Mesodermal cell (in vitro differentiated cells): ENCODE measurements around the gene KIRREL3.

Source experiments
- H3K27ac ChIP-seq: 2 replicates; pipeline ENCODE4 v1.7.0; 2013; ENCODE audit warnings: mild to moderate bottlenecking, low read depth, low read length, moderate library complexity; ENCODE audit not compliant: severe bottlenecking
- H3K36me3 ChIP-seq: 2 replicates; pipeline ENCODE4 v1.7.1; 2013; ENCODE audit warnings: mild to moderate bottlenecking, low read length, moderate library complexity; ENCODE audit not compliant: control insufficient read depth, insufficient read depth
- H3K4me1 ChIP-seq: one replicate; pipeline ENCODE4 v1.7.1; 2013; ENCODE audit warnings: mild to moderate bottlenecking, low read length; ENCODE audit not compliant: insufficient read depth, control insufficient read depth, poor library complexity, severe bottlenecking
- H3K4me3 ChIP-seq: 2 replicates; pipeline ENCODE4 v1.7.0; 2013; ENCODE audit warnings: low read length, control low read depth, mild to moderate bottlenecking; ENCODE audit not compliant: insufficient read depth, poor library complexity, severe bottlenecking; ENCODE audit errors: extremely low read depth
- H3K9me3 ChIP-seq: 2 replicates; pipeline ENCODE4 v1.7.1; 2013; ENCODE audit warnings: mild to moderate bottlenecking, low read length, moderate library complexity; ENCODE audit not compliant: control insufficient read depth
- WGBS, 2 experiments: methylation state at CpG; one replicate each; pipeline ENCODE4 v1.1.5; 2013; ENCODE audit warnings: missing lambda C conversion rate in 2 of 2; ENCODE audit not compliant: insufficient coverage in 2 of 2; 5-methylcytosine and 5-hydroxymethylcytosine counted together

KIRREL3 gene

GRCh38 chr11:126756421-126756820 is 244.1 kb downstream of the KIRREL3 start:
- WGBS, 2 experiments: 83 to 100% methylated on average over 1 to 2 of the region's 2 CpGs
- H3K4me3 ChIP-seq: no peak overlapping the region
- no peaks in the 10 kb centered on the region for H3K9me3 ChIP-seq
- no peaks in the 10 kb centered on the region for H3K4me1 ChIP-seq
- no peaks in the 10 kb centered on the region for H3K36me3 ChIP-seq
- no peak overlapping the region for H3K27ac ChIP-seq

- WGBS, 2 experiments: 60 to 78% methylated on average over 1 to 2 of the region's 4 CpGs
These were observed 245.0 kb downstream of the KIRREL3 start for GRCh38 chr11:126755526-126755925.

GRCh38 chr11:126754591-126755426 is 245.8 kb downstream of the KIRREL3 start:
- Histone ChIP-seq H3K9me3 (no peaks in the 10 kb centered on the region), H3K27ac (no peak overlapping the region), H3K36me3 (no peaks in the 10 kb centered on the region), H3K4me1 (no peaks in the 10 kb centered on the region), H3K4me3 (no peak overlapping the region)
- 95% methylated on average over 2 of the region's 7 CpGs for WGBS, 2 experiments

More at GRCh38 chr11:126755526-126755925, 245.0 kb downstream of the KIRREL3 start:
- Histone ChIP-seq H3K4me1 (no peaks in the 10 kb centered on the region), H3K27ac (no peak overlapping the region), H3K9me3 (no peaks in the 10 kb centered on the region), H3K36me3 (no peaks in the 10 kb centered on the region), H3K4me3 (no peak overlapping the region)

- WGBS, 2 experiments: no CpG with 5 or more reads among the region's 1 CpG
- no peaks in the 10 kb centered on the region for H3K36me3 ChIP-seq
- no peaks in the 10 kb centered on the region for H3K9me3 ChIP-seq
- H3K4me1 ChIP-seq: no peaks in the 10 kb centered on the region
- no peak overlapping the region for H3K27ac ChIP-seq
- no peak overlapping the region for H3K4me3 ChIP-seq
These were observed 246.6 kb downstream of the KIRREL3 start for GRCh38 chr11:126753990-126754389.

- no peaks in the 10 kb centered on the region for H3K4me1 ChIP-seq
- H3K36me3 ChIP-seq: no peaks in the 10 kb centered on the region
- H3K27ac ChIP-seq: no peak overlapping the region
- H3K4me3 ChIP-seq: no peak overlapping the region
- H3K9me3 ChIP-seq: no peaks in the 10 kb centered on the region
- WGBS, 2 experiments: 71% methylated on average over 1 of the region's 4 CpGs; no CpG with 5 or more reads in 1 of the 2 experiments
These were observed 249.3 kb downstream of the KIRREL3 start for GRCh38 chr11:126751242-126751641.

GRCh38 chr11:126748793-126749192 is 251.8 kb downstream of the KIRREL3 start:
- Histone ChIP-seq H3K4me1 (no peaks in the 10 kb centered on the region), H3K9me3 (no peaks in the 10 kb centered on the region), H3K27ac (no peak overlapping the region), H3K36me3 (no peaks in the 10 kb centered on the region), H3K4me3 (no peak overlapping the region)
- WGBS, 2 experiments: 90 to 94% methylated on average over 6 of the region's 6 CpGs

- WGBS, 2 experiments: 84 to 88% methylated on average over 16 to 17 of the region's 17 CpGs
- Histone ChIP-seq H3K27ac (no peak overlapping the region), H3K4me1 (no peaks in the 10 kb centered on the region), H3K9me3 (no peaks in the 10 kb centered on the region), H3K36me3 (no peaks in the 10 kb centered on the region), H3K4me3 (no peak overlapping the region)
These were observed 252.3 kb downstream of the KIRREL3 start for GRCh38 chr11:126748100-126748791.

- 92 to 95% methylated on average over 9 of the region's 9 CpGs for WGBS, 2 experiments
- no peak overlapping the region for H3K27ac ChIP-seq
These were observed 253.3 kb downstream of the KIRREL3 start for GRCh38 chr11:126747315-126747714.

GRCh38 chr11:126746443-126746842 is 254.1 kb downstream of the KIRREL3 start:
- 95 to 97% methylated on average over 3 of the region's 4 CpGs for WGBS, 2 experiments
- Histone ChIP-seq H3K9me3 (no peaks in the 10 kb centered on the region), H3K4me1 (no peaks in the 10 kb centered on the region), H3K4me3 (no peak overlapping the region), H3K27ac (no peak overlapping the region), H3K36me3 (no peaks in the 10 kb centered on the region)

More at GRCh38 chr11:126747315-126747714, 253.3 kb downstream of the KIRREL3 start:
- H3K4me1 ChIP-seq: no peaks in the 10 kb centered on the region
- H3K36me3 ChIP-seq: no peaks in the 10 kb centered on the region
- H3K4me3 ChIP-seq: no peak overlapping the region
- H3K9me3 ChIP-seq: no peaks in the 10 kb centered on the region

GRCh38 chr11:126744699-126745098 is 255.9 kb downstream of the KIRREL3 start:
- H3K9me3 ChIP-seq: no peaks in the 10 kb centered on the region
- no peaks in the 10 kb centered on the region for H3K4me1 ChIP-seq
- 73 to 100% methylated on average over 1 to 4 of the region's 4 CpGs for WGBS, 2 experiments
- no peak overlapping the region for H3K27ac ChIP-seq
- no peaks in the 10 kb centered on the region for H3K36me3 ChIP-seq
- H3K4me3 ChIP-seq: no peak overlapping the region

- H3K9me3 ChIP-seq: no peaks in the 10 kb centered on the region
- H3K4me1 ChIP-seq: no peaks in the 10 kb centered on the region
- H3K4me3 ChIP-seq: no peak overlapping the region
- no peaks in the 10 kb centered on the region for H3K36me3 ChIP-seq
- no peak overlapping the region for H3K27ac ChIP-seq
- 69 to 88% methylated on average over 1 to 2 of the region's 2 CpGs for WGBS, 2 experiments
These were observed 256.9 kb downstream of the KIRREL3 start for GRCh38 chr11:126743628-126744027.
